ENCODE results near the gene MTHFD1. TPM values are rescaled to one million over a fixed set of nuclear protein-coding genes. Genes with fewer than 3 reads are reported as not detected.

Gene MTHFD1
- total RNA-seq, 1 donor from 2014 or later = 28.5 TPM

Small RNAs within 50 kb of the gene (small RNA-seq; reads per million reads assigned to genes)
- not detected for gene AL161756.2

Other genes starting within 250 kb of the MTHFD1 start
- gene ESR2, start 94.0 kb upstream of the MTHFD1 start, total RNA-seq = 1.2 TPM
- 37.5 TPM for gene AKAP5, start 77.1 kb downstream of the MTHFD1 start, total RNA-seq
- gene ZBTB25, start 115.5 kb downstream of the MTHFD1 start, total RNA-seq = 15.5 TPM
- gene ZBTB1, start 116.4 kb downstream of the MTHFD1 start, total RNA-seq = 52.2 TPM
- 9.0 TPM for gene HSPA2, start 152.4 kb downstream of the MTHFD1 start, total RNA-seq
- gene PPP1R36, start 161.6 kb downstream of the MTHFD1 start, total RNA-seq = 0.82 TPM

Measured in frontal cortex (tissue), 1 donor.